Pons (tissue), 1 donor: Measurements from ENCODE around the gene PKP3.
"Not testable (repeated sequence)": the region's sequence is repeated elsewhere in the genome, so short reads cannot be mapped to it uniquely, and the experiment has no call there.

Experiments used
- DNase-seq: peaks from one replicate; pipeline ENCODE4 v3.0.0-alpha.2; 2016; ENCODE audit warnings: low spot score

PKP3 gene

GRCh38 chr11:362642-363442 is 31.2 kb upstream of the PKP3 start:
- DNase-seq: no peak

GRCh38 chr11:363443-363805 is 30.6 kb upstream of the PKP3 start:
- DNase-seq: not testable (repeated sequence)

GRCh38 chr11:363948-364761 is 29.9 kb upstream of the PKP3 start:
- no peak for DNase-seq

GRCh38 chr11:364991-365725 is 28.9 kb upstream of the PKP3 start:
- DNase-seq: no peak

GRCh38 chr11:365831-366230 is 28.2 kb upstream of the PKP3 start:
- DNase-seq: no peak

GRCh38 chr11:367956-368413 is 26.0 kb upstream of the PKP3 start:
- no peak for DNase-seq

GRCh38 chr11:368414-369335 is 25.3 kb upstream of the PKP3 start:
- no peak for DNase-seq

- no peak for DNase-seq
These were observed 24.5 kb upstream of the PKP3 start, which contains the start of gene B4GALNT4 for GRCh38 chr11:369336-370018. Gene B4GALNT4, plus strand, starts transcription at chr11:369499. Its CDS starts 305 bp downstream, at chr11:369804.

GRCh38 chr11:370070-370941 is 23.7 kb upstream of the PKP3 start:
- no peak for DNase-seq

GRCh38 chr11:371051-371450 is 23.0 kb upstream of the PKP3 start:
- no peak for DNase-seq

- DNase-seq: no peak
These were observed 22.1 kb upstream of the PKP3 start for GRCh38 chr11:371716-372590.

- DNase-seq: no peak
These were observed 20.9 kb upstream of the PKP3 start for GRCh38 chr11:372809-373715.

- DNase-seq: peak; percentile 90
These were observed 20.1 kb upstream of the PKP3 start for GRCh38 chr11:373716-374551.

GRCh38 chr11:375065-376025 is 18.7 kb upstream of the PKP3 start:
- DNase-seq: no peak

GRCh38 chr11:376531-377173 is 17.4 kb upstream of the PKP3 start:
- no peak for DNase-seq
